HG03066 (cell line): Measurements from ENCODE around the gene ADD1.
A peak's percentile ranks its signal among the peaks of the same experiment; 100 is the strongest.

Experiments
- ATAC-seq: cut with Tn5 transposase; IDR thresholded peaks from one replicate; pipeline ENCODE4 v1.9.1; 2021; ENCODE audit warnings: low read depth; ENCODE audit not compliant: unreplicated experiment

Gene ADD1, protein sequence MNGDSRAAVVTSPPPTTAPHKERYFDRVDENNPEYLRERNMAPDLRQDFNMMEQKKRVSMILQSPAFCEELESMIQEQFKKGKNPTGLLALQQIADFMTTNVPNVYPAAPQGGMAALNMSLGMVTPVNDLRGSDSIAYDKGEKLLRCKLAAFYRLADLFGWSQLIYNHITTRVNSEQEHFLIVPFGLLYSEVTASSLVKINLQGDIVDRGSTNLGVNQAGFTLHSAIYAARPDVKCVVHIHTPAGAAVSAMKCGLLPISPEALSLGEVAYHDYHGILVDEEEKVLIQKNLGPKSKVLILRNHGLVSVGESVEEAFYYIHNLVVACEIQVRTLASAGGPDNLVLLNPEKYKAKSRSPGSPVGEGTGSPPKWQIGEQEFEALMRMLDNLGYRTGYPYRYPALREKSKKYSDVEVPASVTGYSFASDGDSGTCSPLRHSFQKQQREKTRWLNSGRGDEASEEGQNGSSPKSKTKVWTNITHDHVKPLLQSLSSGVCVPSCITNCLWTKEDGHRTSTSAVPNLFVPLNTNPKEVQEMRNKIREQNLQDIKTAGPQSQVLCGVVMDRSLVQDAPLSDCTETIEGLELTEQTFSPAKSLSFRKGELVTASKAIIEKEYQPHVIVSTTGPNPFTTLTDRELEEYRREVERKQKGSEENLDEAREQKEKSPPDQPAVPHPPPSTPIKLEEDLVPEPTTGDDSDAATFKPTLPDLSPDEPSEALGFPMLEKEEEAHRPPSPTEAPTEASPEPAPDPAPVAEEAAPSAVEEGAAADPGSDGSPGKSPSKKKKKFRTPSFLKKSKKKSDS

DNA sequence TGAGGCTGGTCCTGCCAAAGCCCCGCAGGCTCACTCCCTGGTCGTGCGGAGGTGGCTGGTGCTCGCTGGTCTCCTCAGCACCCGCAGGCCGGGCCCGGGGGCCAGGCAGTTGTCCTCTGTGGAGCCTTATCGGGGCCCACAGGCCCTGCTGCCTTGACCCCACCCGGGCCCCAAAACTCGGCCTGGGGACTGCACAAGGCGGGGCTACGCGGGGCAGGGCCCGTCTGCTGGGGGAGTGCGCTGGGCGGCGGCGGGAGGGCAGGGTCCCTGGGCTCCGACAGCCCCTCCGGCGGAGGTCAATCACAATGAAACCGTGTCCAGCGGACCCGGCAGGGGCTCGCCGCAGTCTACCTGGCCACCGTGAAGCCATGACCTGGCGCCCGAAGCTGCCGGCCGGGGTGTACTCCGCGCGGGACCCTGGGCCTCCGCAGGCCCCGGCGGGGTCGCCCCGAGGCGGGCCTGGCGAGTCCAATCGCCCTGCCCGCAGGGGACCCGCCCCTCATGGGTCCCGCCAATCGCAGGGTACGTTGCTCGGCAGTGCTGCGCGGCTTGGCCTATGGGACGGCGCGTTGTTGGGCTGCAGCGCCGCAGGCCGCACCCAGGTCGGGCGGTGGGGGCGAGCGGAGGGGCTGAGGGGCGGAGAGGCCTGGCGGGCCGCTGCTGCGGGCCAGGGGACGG is at the start of gene ADD1:
Gene ADD1, plus strand, starts transcription at position 582 of the 678 bp plus-strand sequence. CDS start 32,072 bp downstream, outside the sequence.
- peak; percentile 66 for ATAC-seq

DNA sequence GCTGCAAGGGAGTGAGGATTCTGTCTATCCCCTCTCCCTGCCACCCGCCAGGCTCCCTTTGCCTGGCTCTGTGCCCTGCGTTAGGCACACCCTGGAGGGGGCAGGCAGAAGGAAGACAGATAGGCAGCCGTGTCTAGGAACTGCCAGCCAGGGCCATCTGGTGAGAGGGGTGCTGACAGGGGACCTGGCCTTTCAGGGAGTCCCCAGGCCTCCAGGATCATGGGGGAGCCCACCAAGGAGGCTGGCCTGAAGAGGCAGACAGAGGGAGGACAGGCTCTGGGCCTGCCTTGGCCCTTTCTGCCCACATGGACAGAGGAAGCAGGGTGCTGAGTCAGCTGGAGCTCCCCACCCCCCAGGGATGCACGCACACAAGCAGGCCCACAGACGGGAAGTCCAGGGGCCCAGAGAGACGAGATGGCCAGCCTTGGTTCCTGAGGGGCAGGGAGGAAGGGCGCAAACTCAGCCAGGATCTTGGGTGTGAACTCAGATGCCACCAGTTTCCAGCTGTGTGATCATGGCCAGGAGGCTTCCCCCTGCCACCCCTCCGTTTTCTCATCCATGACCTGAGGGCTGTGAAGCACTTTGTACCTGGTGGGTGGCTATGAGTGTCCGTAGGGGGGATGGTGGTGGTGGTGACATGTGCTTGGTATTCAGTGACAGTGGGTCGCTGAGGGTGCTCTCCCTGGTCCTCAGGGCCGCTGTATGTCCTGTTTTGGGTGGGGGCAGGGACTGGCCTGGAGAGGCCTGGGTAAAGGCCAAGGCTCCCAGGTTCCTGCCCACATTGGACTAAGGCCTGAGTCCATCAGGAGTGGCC is 49.0 kb upstream of the ADD1 start:
- ATAC-seq, result no peak

DNA sequence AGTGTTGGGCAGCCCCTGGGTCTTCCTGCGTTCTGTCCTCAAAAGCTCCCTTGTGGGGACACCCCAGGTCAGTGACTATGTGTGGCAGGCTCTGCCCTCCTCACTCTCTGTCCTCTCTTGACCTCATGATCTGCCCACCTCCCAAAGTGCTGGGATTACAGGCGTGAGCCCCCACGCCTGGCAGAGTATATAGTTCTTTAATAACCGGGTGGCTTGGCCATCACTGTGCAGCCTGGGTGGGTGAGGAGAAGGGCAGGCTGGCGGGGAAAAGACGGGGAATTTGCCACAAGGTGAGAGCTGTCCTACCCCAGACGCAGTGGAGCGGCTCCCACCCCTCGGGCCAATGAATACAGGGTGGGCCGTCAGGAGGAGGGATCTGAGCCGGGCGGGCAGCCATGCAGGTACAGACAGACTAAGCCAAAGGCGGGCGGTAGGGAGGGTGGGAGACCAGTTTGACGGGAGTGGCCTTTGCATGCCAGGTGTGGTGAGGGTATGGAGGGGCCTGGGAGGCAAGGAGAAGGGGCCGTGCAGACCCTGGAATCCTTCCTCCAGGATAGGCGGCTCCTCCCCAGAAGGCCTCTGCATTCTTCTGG is 48.2 kb upstream of the ADD1 start:
- ATAC-seq, result no peak

DNA sequence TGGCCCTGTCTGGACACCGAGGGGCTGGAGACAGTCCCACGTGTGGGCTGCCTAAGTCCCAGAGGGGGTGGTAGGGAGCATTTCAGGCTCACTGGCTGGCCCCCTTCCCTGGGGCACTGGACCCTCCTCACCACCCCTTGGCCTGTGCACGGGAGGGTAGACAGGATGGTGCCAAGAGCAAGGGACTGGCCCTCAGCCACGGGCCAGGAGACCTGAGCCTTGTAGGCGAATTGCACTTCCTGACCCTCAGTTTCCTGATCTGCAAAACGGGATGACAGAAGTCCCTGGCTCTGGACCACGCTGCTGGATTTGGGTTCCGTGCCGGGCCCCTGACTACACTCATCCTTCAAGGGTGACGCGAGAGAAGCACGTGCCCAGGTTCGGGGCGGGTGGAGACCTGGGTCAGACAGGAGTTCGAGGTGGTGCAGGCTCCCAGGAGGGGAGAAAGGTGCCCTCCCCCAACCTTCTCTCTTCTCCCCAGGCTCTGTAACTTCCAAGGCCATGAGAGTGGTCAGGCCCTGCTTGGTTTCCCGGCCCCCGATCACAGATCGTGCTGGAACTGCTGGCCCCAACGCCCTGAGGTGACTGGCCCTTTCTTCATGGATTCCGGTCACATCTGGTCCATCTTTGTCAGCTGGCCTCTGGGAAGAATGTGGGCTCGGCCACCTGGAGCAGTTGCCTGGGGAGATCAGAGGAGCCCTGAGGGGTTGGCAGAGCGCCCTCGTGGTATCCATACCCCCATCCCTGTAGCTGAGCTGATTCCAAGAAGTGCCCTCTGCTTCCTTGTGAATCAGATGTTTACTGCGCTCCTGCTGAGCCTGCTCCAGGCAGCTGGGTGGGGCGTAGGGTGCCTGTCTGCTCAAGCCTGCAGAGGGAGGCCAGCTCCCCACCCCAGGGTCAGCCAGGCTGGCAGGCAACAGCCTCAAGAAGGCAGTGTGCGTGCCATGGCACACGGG is 47.5 kb upstream of the ADD1 start:
- ATAC-seq, result no peak

DNA sequence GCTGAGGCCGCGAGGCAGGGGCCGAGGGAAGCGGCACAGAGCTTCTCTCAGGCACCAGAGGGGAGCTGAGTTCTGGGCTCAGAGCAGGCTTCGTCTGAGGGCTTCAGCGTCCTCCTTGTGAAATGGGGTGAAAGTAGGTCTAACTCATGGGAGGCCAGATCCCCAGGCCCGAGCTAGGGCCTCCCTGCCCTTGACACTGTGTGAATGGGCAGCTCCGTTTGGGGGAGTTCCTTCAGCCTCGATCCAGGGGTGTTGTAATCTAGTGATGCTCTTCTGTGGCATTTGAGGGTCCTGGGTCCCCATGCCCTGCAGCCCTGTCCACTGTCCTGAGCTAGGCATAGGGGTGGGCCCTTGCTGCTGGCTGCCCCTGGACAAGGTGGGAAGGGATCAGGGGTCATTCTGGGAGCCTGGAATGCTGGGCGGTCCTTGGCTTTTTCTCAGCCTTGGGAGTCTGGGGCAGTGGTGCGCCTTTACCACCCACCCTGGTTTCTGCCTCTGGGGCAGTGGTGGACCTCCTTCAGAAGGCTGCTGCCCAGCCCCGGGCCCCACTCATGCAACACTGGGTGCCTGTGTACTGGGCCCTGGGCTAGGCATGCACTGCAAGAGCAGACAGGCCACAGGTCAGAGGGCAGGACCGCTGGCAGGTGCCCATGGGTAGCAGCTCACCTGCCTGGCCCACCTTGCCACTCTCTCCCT is 46.6 kb upstream of the ADD1 start:
- ATAC-seq, result no peak

DNA sequence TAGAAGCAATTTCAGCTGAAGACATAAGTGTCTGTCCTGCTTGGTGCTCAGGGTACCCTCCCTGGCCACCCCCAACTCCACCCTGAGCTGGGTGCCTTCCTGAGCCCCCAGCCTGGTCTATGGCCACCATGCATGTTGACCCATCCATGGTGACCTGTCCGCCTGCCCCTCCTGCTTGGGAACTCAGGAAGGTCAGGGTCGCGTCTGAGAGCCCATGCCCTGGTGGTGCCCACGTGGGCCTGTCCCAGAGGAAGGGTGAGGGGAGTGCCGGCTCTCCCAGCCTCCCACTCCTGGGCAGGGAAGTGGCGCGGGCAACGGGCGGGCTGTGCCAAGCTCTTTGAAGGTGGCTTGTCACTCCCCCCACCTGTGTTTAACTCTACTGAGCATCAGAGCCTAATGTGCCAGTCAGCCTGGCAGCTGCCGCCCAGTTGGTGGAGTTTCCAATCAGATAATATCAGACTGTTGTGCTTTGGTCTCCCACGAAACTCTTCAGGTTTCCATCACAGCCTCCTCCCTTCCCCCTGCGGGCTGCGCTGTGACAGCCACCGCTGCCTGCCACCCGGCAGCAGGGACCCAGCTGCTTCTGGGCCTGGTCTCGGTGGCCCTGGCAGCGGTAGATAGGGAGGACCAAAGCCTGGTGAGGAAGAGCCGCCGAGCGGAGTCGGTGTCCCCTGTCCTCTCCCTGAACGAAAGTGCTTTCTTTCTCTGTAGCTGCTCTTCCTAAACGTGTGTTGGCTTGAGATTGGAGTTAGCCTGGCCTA is 45.9 kb upstream of the ADD1 start:
- ATAC-seq, result no peak

DNA sequence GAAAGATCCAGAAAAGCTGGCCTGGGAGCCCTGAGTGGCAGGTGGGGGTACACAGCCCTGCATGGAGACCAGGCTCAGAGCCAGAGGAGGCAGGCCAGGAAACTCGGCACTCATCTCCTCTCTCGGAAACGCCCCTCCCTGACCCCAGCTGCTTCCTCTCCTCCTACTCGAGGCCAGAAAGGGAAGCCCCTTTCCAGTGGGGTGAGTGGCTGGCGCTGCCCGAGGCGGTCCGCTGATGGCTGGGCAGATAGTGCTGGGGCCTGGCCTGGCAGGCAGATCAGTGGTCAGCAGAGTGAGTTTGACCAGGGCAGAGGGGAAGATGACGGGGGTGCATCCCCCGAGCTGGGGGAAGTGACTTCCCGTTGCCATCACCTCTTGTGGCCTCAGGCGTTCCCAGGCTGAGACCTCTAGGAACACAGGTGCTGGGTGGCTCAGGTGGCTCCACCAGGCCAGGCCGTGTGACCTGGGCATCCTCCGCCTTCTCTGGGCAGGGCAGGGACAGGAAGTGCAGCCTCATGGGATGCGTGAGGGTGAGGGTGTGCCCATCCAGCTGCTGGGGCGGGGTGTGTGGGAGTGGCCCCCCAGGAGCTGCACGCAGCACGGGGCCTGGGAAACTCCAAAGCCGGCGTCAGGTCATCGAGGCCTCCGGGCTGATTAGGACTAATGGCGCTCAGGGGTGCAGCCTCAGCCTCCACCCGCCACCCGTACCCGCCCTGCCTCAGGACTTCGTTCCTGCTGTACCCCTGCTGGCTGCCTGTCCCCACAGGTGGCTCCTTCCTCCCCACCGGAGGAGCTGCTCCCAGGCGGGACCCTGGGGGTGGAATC is 45.0 kb upstream of the ADD1 start:
- peak; percentile 57 for ATAC-seq

DNA sequence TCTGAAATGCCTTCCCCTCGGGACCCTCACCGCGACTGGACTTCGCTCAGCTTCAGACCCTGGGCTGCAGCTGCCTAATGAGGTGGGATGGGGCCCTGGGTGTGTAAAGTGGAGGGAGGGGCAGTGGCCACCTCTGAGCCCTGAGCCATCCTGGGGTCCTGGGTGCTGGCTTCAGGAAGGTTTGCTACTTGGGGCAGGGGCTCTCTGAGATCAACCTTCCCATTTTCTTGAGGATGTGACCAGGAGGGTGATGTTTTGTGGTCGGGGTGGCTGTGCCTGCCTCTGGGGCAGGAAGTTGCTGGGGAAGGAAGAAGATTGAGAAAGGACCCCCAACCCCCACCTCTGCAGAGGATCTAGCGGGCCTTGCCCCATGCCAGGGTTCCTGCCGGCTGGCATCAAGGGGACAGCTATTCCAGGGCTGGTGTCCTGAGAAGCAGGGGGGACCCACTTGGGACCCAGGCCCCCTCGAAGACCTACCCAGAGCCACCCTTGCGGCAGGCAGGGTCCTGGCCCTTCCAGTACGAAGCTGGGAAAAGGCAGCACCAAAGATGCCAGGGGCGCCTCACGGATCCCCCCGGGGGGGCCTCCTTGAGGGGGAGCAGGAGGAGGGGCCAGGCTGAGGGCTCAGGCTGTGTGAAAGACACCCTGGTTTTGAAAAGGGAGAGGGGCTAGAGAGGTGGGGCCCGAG is 44.3 kb upstream of the ADD1 start:
- ATAC-seq, result no peak

DNA sequence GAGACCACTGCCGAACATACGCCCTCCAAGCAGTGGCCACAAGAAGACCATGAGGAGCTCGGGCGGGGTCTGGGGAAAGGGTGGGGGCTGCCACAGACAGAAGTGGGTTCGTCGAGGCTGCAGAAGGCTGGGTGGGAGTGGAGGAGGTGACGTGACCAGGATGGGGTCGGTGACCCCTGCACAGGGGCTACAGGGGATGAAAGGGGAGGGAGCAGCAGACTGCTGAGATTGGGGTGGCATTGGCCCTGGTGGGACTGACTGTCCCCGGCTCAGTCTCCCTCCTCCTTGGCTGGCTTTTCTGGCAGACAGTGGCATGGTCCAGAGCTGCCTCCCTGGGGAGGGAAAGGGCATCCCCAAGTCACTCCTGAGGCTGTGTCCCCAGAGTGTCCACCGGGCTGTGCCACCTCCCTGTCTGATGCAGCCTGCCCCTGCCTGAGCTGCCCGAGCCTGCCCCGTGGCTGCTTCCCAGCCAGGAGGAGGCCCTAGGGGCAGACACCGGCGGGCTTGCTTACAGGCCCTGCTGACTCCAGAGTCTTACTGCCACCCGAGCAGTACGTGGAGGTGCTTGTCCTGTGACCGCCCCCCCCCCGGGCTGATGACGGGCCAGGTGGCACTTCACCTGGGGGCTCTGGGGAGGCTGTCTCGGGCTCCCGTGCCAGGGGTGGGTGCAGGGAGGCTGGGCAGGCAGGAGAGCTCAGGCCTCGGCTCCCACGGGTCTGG is 43.5 kb upstream of the ADD1 start:
- no peak for ATAC-seq

DNA sequence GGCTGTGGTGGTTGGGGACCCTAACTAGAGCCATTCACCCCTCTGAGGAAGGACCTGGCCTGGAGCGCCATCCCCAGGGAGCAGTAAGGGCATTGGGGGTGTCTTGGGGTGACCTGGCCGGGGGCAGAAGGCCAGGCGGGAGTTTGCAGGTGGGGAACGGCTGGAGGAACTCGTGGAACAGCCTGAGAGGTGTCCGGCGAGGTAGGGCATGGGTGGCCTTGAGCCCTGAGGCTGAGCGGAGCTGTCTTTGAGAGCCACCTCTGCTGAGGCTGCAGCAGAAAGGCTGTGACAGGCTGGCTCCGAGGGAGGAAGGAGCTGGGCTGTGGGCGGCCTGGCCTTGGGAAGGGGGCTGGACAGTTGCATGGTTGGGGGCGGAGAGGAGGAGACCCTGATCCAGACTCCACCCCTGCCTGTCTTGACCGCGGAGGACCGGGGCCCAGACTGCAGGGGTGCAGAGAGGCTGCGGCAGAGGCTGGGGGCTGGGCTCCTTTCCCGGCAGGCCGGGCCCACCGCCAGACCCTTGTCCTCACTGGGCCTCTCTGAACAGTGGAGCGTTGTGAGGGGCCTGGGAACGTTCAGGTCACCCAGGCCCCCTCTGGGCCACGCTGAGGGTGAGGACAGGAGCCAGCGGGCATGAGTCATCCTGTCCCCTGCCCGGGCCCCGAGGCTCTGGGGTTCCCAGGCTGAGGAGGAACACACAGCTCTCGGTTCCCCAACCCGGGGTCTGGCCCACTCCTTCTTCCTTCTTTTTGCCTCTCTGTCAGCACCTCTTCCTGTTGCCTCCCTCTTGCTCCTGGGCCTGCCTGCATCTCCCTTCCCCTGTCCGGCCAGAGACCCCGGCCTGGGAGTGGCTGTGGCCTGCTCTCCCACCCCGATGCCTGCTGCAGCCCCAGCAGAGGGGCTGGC is 42.7 kb upstream of the ADD1 start:
- ATAC-seq, result peak; percentile 38

DNA sequence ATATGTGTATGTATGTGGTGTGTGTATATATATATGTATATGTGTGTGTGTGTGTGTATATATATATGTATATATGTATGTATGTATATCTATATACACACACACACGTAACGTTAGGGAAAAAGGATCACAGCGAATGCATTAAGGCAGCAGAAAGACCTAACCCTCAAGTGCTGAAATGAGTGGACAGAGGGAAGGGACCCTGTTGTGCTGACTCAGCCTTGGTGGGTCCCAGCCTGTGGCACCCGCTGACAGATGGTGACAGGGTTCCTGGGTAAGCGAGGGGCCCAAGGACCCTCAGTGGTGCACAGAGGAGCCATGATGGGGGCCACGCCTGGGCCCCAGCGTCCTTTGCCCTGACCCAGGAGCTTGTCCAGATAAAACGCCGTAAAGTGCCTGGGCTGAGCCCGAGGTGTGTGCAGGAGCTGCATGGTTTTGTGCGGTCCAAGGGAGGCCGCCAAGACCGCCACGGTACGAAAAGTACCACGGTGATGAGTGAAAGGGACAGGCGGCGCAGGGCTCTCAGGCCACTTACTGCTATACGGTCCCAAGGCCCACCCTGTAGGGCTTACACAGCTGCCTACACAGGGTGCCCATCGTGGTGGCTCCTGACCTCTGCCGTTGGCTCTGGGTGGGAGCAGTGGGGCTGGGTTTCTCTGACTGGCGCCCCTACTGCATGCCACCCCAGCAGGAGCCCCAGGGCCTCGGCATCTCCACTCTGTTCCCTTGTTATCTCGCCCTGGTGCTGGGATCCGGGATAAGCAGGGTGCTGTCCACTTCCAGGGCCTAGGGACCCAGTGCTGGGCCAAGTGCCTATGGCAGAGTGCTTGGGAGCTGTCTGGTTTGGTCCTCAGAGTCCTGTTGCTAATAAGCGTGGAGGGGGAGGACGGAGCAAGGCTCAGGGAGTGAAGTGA is 40.8 kb upstream of the ADD1 start:
- ATAC-seq, result no peak

DNA sequence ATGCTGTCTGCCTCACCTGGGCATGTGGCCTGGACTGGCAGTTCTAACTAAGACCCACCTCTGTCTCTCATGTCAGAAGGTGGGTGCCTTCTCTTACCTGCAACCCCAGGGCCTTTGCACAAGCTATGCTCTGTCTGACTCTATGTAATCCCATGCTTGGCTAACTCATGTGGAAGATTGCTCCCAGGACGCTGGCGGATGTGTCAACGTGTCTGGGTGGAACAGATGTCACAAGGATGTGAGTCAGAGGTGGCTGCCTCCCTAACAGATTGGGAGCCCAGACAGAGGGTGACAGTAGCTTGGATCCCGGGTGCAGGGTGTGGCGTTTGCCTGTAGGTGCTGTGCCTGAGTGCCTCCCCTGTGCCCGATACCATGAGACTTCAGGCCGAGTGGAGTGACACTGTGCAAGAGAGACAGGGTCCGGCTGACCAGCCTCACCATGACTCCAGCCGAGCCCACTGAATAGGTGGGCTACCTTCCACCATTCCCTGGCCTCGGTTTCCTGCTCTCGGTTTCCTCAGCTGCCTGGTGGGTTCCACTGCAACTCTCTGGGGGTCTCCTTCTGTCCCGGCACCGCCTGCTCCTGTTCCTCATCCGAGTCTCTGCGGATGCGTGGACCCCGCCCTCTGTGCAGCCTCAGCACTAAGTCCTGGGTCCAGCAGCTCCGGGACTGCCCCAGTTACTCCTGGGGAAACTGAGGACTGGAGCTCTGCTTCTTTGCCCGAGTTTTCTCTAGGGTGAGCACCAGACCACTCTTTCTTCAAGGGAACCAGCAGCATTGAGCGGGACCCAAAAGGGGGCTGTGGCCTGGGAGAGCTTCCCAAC is 39.8 kb upstream of the ADD1 start:
- ATAC-seq, result no peak
